Erythroblast (primary cell): ENCODE measurements around the gene PTPN22.

Source experiments
- GATA1 ChIP-seq: IDR thresholded peaks from 2 replicates; pipeline ENCODE4 v1.6.1; 2011; ENCODE audit warnings: low read depth, mild to moderate bottlenecking, control low read depth, low read length, moderate library complexity
- POLR2A ChIP-seq: IDR thresholded peaks from 2 replicates; pipeline ENCODE4 v1.6.1; 2011; ENCODE audit warnings: mild to moderate bottlenecking, low read length

DNA sequence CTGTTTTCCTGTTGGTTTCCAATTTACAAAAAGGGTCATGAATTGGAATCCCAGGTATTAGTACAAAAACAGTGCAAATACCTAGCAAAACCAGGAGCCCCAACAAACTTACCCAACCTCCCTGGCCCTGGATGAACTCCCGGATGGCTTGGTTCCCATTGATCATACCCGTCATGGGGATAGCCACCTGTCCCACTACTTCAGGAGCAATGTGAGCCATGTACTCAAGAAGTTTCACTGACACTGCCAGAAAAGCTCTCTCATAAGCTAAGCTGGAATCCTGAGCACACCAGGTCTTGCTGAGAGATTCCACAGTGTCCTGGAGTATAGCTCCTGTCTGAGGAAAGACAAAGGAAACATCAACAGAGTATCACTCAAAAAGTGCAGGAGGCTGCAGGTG lies 10.1 kb upstream of the PTPN22 start:
- TF ChIP-seq POLR2A (no peak), GATA1 (no peak)
